HG03066 (cell line): ENCODE data around the gene RYR3.
"Not testable (repeated sequence)": the region's sequence is repeated elsewhere in the genome, so short reads cannot be mapped to it uniquely, and the experiment has no call there.

Source experiments
- ATAC-seq: cut with Tn5 transposase; IDR thresholded peaks from one replicate; pipeline ENCODE4 v1.9.1; 2021; ENCODE audit warnings: low read depth; ENCODE audit not compliant: unreplicated experiment

The RYR3 gene

DNA sequence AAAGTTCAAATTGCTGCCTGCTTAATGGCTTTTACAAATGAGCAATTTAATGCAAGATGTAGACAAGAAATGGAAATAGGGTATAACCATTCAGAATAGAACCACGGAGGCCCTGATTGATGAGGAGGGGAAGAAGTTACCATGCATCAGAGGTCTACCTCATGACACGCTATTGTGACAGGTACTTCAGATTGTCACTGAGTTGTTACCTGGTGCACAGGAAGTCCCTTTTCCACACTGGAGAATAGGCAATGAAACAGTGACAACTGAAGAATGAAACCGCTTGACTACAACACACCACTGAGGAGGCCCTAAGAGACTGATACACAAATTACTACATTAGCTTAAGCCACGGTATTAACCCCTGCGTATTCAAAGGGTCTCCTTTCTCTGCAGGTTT, 251.2 kb downstream of the RYR3 start:
- ATAC-seq = no peak

DNA sequence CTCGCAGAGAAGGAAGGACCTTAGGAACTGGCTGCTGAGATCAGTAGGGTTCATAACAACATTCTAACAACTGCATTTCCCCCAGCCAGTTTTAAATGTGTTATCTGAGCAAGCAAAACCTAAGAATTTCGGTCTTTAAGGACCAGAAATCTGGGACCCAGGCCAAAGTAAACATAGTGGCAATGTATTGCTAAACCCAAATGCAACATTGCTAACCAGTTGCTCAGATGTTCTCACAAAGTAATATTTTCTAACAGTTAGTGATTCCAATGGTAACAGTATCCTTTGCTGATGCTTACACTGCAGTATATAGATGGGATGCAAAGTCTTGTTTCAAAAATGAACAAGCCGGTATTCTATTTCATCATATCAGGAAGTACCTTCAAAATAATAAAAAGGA, 254.3 kb downstream of the RYR3 start:
- ATAC-seq = no peak

DNA sequence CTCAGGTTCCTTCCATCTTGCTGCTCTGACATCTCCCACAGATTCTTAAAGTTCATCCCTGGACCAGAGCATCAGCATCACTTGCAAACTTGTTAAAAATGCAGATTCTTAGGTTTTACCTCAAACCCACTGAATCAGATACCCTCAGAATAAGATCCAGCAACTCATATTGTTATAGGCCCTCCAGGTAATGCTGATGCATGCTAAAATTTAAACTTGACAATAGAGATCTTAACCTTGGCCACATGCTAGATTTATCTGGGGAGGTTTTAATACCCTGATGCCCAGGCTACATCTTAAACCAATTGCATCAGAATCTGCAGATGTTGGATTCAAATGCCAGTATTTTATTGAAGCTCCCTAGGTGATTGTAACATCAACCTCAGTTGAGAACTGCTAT, 256.9 kb downstream of the RYR3 start:
- no peak for ATAC-seq

DNA sequence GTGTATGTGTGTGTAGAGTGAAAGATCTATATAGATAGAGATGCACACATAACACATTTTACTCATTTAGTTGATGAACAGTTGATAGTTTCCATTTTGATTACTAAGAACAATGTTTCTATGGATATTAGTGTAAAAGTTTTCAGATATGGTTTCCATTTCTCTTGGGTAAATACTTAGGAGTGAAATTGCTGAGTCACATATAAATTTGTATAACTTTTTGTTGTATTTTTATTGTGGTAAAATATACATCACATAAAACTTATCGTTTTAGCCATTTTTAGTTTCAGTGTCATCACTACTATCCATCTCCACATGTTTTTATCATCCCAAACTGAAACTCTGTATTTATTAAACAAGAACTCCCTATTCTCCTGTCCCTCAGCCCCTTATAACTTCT, 258.3 kb downstream of the RYR3 start:
- ATAC-seq = no peak

DNA sequence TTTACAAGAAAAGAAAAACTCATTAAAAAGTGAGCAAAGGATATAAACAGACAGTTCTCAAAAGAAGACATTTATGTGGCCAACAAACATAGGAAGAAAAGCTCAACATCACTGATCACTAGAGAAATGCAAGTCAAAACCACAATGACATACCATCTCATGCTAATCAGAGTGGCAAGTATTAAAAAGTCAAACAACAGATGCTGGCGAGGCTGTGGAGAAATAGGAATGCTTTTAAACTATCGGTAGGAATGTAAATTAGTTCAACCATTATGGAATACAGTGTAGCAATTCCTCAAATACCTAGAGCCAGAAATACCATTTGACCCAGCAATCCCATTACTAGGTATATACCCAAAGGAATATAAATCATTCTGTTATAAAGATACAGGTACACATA, 267.1 kb downstream of the RYR3 start:
- ATAC-seq = not testable (repeated sequence)

DNA sequence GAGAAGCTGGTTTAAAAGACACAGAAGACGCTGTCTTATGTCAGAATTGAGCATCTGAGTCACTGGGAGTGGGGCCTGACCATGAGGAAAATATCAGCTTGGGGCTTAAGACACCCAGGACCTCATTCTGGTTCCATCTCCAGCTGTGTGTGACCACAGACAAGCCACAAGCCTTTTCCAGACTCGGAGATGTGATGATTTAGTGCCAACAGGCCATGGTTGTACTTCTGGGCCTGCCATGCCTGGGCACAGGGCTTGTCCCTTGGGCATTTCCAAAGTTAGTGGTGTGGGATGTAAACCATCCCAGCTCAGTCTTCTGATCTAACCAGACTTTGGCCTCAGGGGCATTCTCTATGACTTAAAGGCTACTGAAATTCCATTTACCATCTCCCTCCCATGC, 269.8 kb downstream of the RYR3 start:
- ATAC-seq = no peak

DNA sequence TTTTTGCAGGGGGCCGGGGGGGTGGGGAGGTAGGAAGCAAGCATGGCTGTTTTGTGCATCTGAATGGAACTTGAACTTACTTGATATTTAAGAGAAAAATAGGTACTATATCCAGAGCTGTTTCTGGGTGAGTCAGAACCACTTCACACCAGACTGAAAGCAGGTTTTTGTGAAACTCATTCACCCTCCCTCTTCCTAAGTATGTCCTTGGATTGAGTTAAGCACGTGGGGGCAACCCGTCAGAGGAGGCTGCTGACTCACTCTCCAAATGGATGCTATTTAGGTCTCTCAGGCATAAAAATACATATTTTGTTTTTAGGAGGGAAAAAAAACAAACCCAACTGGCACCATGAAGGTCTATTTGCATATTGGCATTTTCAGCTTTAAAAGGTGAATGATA, 270.3 kb downstream of the RYR3 start:
- no peak for ATAC-seq

DNA sequence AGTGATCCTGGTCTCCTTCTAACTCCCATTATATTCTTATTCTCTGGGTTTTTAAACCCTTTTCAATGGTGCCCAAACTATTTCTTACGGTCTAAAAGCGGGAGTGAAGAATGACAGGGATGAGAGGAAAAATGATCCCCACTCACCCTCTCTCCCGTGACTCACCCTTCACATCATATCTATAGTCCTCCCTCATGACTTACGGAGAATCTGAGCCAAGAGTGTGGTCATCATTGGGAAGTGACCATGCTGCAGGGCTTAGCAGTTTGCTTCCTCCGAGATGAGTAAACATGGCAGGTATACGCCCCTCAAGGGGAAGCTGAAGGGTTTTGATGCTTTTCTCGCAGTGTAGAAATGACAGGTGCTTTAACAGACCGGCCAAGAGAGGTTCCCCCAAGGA, 274.0 kb downstream of the RYR3 start:
- no peak for ATAC-seq

DNA sequence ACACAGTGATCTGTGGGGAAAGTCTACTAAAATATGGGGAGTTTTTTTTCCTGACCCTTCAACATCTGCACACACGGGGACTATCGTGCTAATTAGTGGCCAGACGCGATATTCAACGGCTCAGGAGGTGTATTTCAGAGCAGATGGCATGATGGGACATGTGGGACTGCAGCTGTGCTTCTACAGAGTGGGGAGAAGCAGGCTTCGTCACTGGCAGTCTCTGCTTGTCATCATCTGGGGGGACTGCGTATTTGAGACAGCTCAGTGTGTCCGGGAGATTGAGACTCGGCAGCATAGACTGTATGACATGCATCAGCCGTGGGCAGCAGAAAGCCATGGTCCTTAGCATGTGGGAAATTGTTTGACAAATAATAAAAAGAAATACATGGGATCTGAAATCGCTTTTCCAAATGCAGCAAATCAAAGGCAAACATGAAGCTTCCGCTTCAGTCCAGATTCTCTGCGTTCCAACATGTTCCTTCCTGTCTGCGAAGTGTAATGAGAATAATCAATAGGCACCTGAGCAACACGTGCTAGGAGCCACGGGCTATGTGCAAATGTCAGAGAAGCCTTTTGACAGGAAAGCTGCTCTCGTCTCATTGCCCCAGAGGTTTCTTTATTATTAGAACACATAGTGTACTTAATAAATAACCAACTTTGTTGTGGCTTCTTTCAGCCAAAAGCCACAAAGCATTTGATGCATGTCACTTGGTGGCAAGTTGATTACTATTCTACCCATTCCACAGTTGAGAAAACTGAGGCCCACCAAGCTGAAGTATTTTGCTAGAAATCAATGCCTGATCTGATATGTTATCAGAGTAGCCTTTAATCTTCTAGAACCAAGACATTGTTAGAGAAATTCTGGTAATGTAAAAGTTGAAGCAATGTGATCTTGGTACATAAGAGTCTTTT, 276.3 kb downstream of the RYR3 start:
- no peak for ATAC-seq

DNA sequence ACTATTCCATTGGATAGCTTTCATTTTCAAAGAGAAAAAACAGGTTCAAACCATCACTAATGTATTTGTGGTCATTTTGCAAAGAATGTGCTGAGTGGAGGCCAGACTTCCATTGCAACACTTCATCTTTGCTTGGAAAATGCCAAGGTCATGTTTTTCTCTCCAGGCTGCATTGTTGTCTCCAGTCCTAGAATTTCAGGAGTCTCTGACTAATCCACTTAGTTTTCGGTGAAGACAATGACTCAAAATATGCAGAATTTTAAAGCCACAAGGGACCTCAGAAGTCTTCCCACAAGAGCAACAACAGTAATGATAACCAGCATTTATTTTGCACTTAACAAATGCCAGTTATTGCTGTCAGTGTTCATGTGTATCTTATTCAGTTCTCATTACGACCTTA, 277.0 kb downstream of the RYR3 start:
- ATAC-seq = no peak

DNA sequence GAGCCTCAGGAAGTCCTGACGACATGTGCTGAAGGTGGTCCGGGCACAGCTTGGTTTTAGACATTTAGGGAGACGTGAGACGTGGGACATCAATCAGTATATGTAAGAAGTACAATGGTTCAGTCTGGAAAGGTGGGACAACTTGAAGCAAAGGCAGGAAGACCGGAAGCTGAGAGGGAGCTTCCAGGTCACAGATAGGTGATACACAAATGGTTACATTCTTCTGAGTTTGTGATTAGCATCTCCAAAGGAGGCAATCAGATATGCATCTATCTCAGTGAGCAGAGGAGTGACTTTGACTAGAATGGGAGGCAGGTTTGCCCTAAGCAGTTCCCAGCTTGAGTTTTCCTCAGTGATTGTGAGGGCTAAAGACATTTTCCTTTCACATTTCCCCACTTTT, 282.1 kb downstream of the RYR3 start:
- ATAC-seq = no peak

DNA sequence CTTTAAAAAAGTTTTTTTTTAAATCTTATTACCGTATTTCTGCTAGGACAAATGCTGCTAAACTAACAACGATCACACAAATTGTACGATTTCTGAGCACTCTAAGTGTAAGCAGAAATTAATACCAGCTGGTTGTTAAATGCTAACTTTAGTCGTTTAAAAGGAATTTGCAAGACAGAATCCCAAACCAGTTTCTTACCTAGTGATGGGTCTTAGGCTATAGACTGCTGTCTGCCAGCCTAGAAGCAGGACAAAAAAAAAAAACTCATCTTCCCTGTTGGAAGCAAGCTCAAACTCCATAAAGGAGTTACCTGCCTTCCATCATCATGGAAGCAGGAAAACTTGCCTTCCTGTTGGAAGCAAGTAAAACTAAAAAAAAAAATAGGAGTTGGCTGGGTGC, 287.6 kb downstream of the RYR3 start:
- ATAC-seq = not testable (repeated sequence)

DNA sequence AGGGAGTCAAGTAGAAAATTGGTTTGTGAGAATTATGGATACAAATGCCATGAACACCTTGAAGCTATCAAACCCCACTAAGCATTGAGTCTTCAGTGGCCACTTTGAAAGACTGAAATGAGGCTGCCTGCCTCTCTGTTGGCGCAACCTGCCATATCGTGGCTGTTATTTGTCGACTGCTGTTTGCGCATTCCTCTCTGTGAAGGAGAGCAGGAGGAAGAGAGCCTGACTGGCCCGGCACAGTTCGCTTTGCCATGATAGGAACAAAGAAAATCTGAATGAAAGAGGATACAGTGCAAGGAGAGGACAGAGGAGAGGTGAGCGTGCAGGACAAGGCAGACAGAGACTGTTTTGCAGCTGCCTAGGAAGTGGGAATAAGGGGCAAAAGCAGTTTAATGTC, 289.4 kb downstream of the RYR3 start:
- ATAC-seq = no peak

DNA sequence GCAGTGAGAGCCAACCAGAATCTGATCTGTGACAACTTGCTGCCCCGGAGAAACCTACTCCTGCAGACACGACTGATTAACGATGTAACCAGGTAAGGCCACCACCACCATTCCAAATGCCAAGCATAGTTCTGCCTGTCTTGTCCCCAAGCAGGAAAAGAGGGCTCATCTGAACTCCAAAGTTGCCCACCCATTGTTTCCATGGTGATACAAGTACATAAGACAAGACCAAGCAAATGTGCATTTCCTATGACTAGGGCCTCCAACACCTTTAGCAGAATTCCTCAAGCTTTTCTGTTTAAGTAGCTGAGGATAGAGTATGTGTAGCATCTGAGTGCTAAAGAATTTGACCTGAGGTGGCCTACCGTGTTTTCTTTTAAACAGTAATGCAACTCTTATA, 290.7 kb downstream of the RYR3 start:
- no peak for ATAC-seq

DNA sequence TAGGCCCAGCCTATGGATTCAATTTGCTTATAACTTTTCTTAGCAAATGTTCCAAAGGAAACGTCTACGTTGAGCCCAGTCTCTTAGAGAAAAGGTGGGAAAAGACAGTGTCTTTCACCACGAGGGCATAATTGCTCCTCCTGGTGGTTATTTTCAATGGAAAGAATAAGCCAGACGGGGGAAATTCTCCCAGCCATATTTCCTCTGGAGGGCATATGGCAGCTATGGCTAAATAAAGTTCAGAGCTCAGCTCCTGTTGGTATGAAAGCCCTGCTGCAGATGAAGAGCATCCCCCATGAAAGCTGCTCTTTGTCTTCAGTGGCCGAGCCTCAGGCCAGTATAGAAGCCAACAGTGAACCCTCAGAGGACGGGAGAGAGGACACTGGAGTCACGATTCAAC, 297.9 kb downstream of the RYR3 start:
- no peak for ATAC-seq

DNA sequence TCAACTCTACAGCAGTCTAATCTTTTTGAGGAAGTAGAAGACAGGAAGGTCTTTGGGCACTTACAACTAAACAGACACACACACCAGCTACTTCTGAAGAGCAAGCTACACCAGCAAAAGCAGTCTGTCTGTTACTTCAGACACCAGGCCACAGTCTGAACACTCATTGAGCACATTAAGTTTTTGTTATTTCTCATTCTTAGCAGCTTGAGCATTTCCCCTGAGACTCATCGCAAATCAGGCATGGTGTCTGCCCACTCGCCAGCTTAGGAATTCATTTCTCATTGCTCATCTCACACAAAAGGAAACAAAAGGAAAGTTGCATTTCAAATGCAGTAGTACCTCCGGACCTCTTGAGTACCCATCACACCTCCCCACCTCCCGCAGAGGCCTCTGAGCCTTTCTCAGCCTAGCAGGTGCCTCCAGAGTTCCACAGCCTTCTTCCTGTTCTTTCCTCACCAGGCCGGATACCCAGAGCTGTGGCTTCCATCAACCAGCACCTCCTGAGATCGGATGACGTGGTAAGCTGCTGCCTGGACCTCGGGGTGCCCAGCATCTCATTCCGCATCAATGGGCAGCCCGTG, 302.0 kb downstream of the RYR3 start:
- ATAC-seq = no peak

DNA sequence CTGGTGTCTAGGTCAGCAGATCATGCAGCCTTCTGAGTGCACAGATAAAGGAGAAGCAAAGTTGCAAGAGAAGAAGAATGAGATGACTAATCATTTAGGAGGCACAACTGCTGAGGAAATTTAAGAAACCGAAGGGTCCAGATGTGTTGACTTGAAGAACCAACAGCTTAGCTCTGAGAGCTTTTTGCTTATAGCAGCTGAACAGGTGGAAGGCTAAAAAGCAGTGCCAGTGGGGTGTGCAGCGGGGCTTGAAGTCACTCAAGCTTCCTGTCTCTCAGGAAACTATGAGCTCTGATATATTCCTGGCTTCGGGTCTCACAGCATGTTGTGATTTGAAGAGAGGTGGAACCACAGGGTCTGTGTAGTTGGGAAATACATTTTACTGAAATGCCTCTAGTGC, 305.7 kb downstream of the RYR3 start:
- ATAC-seq = no peak

DNA sequence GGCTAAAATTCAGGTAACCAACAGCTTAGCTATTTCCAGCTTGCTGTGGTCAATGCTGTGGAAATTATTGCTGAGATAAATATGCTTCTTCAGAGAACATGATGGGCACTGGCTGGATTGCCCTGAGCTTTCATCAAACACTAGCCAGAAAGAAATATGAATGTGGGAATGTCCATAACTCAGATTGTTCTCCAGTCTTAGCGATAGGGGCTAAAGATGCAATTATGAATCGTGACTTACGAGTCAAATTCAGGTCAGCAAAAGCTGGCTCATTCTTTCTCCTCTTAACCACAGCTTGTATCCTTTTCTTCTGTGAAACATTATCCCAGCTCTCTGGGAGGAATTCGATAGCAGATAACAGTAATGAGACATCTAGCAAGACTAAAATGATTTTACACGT, 307.6 kb downstream of the RYR3 start:
- ATAC-seq = no peak

DNA sequence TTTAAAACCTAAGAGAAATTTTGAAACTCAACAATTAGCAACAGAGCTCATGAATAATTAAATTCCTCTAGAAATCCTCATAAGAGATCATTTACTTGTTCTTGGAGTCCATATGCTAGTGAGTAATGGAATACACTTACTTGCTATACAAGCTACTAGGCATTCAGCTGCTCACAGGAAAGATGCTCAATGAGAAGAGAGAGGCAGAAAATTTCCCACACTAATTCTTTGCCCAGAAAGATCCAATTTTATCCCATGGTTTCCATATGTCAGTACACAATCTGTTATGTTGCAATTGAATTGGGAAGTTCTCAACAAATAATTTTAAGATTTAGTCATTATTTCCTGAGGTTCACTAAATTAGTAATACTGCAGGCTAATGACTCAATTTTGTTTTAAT, 310.4 kb downstream of the RYR3 start:
- ATAC-seq = no peak

DNA sequence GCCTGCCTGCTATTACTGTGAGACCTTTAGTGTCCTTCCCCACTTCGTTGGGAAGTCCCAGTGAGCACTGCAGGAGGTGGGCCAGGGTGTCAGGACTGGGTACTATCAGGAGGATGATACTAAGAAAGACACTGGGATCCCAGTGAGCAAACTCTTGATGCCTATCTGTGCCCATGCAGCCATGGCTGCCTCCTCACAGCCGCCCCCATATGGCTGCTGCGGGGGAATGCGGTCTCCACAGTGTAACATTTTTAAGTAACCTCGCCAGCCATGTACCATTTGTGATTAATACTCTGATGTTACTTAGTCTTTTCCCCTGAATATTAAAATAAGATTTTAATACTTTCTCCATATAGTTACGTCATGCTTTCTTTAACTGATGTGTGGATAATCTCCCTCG, 312.2 kb downstream of the RYR3 start:
- ATAC-seq = no peak

DNA sequence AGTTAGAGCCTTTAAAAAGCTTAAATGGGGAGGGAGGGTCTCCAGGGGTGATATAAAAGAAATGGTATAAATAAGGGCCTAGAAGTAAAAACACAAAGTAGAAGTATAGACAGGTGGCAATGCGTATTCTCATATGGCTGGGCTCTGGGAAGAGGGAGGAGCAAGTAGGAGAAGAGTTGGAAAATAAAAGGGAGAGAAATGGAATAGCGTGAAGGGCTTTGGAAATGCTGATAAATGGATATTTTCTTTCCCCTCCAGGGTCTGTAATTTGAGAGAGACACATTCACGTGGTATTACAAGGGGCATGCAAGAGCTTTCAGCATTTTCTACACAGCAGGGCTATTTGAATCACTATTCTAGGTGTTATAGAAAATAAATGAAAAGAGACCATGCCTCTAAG, 313.7 kb downstream of the RYR3 start:
- ATAC-seq = no peak

DNA sequence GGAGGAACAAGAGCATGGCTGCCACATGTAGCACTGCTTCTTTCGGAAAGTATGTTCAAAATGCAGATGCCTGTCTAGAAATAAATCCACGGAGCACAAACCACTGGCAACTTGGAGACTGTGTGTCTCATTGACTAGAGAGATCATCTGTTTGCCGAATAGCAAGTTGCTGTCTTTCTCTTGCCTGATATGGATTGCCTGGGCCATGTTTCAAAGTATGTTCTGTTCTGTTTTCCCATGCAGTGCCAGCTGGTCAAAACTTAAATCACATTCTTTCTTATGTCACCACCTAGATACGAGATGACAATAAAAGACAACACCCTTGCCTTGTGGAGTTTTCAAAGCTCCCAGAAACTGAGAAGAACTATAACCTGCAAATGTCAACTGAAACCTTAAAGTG, 318.9 kb downstream of the RYR3 start:
- ATAC-seq = no peak
